HepG2 (cell line): ENCODE results near the gene LSM6. TPM values are rescaled to one million over a fixed set of nuclear protein-coding genes. Genes with fewer than 3 reads are reported as not detected.

Source experiments
- ATAC-seq: fragments of 200-7000 bp; cut with Tn5 transposase; 3 replicates; pipeline ENCODE4 v1.9.1; 2020; ENCODE audit warnings: mild to moderate bottlenecking, moderate library complexity
- BruUV-seq: library from RNA; stranded (reverse); fragments of 400-500 nt; replicated peaks from 2 replicates; lab custom pipeline; 2021; lab: Mats Ljungman, UMichigan
- CTCF ChIA-PET: fragments of 300-600 bp; formaldehyde crosslinking; extraction: SDS; loops from one replicate; lab custom pipeline; 2021; ENCODE audit warnings: low total read pairs, inconsistent platforms, low intra/inter-chr PET ratio; lab: Yijun Ruan, JAX
- POLR2A ChIA-PET: fragments of 350-600 bp; sonication (Branson Sonifier 250); formaldehyde crosslinking; loops from one replicate; lab custom pipeline; 2020; ENCODE audit warnings: antibody characterized with exemption, inconsistent platforms; lab: Yijun Ruan, JAX
- DNase-seq: peaks from one replicate; pipeline ENCODE4 v3.0.0-alpha.2; 2015; ENCODE audit warnings: low spot score
- FAIRE-seq: peaks from 3 replicates; lab custom pipeline; 2011; peaks lifted over from hg19 to GRCh38; lab: Jason Lieb, UNC
- H2AFZ ChIP-seq: one replicate; pipeline ENCODE4 v1.6.1; 2011; ENCODE audit warnings: low read length, inconsistent platforms
- H3K27ac ChIP-seq: fragments of 300-600 bp; 3 replicates; pipeline ENCODE4 v1.8.0; 2011; ENCODE audit warnings: mixed run types, mild to moderate bottlenecking, mixed read lengths, low read length, inconsistent platforms; ENCODE audit not compliant: insufficient read depth; ENCODE audit errors: extremely low read length
- H3K27me3 ChIP-seq, 2 experiments: fragments of 200-600 bp in 1 of 2; 2 replicates in 1 of 2; 3 replicates in 1 of 2; pipeline versions ENCODE4 v1.6.0 to v1.8.0; 2011; ENCODE audit warnings: low read length in 2 of 2, mild to moderate bottlenecking in 2 of 2, moderate library complexity in 2 of 2, inconsistent platforms in 1 of 2; ENCODE audit not compliant: insufficient read depth in 2 of 2, control insufficient read depth in 1 of 2
- H3K36me3 ChIP-seq, 2 experiments: fragments of 200-600 bp in 1 of 2; replicated peaks in 1 of 2; 2 replicates in 1 of 2; 3 replicates in 1 of 2; pipeline versions ENCODE4 v1.5.1 to v1.8.0; 2011; ENCODE audit warnings: low read length in 2 of 2, inconsistent platforms in 1 of 2; ENCODE audit not compliant: insufficient read depth in 2 of 2, control insufficient read depth in 1 of 2
- H3K4me1 ChIP-seq: 2 replicates; pipeline ENCODE4 v1.5.1; 2012; ENCODE audit warnings: low read length, inconsistent platforms; ENCODE audit not compliant: insufficient read depth
- H3K4me2 ChIP-seq: 2 replicates; pipeline ENCODE4 v1.6.0; 2011; ENCODE audit warnings: low read depth, low read length, inconsistent platforms
- H3K4me3 ChIP-seq, 3 experiments: fragments of 200-600 bp in 1 of 3; sonication (generic), shearing (Covaris generic) in 1 of 3; replicated peaks in 1 of 3; 2 replicates each; pipeline ENCODE4 v1.5.1; 2011 to 2016; ENCODE audit warnings: low read length in 3 of 3, inconsistent platforms in 2 of 3, low read depth in 2 of 3, mild to moderate bottlenecking in 2 of 3, control low read depth in 1 of 3, mixed read lengths in 1 of 3; ENCODE audit not compliant: insufficient read depth in 1 of 3
- H3K79me2 ChIP-seq: one replicate; pipeline ENCODE4 v1.6.1; 2011; ENCODE audit warnings: low read length, inconsistent platforms; ENCODE audit not compliant: insufficient read depth
- H3K9ac ChIP-seq: 2 replicates; pipeline ENCODE4 v1.6.0; 2011; ENCODE audit warnings: mild to moderate bottlenecking, low read depth, low read length, inconsistent platforms; ENCODE audit not compliant: insufficient read depth
- H3K9me3 ChIP-seq: 2 replicates; pipeline ENCODE4 v1.5.1; 2012; ENCODE audit warnings: mild to moderate bottlenecking, low read length
- H4K20me1 ChIP-seq: 2 replicates; pipeline ENCODE4 v1.6.0; 2011; ENCODE audit warnings: inconsistent platforms, mild to moderate bottlenecking, low read length, moderate library complexity; ENCODE audit not compliant: insufficient read depth
- CEBPG ChIP-seq: IDR thresholded peaks from 2 replicates; pipeline ENCODE4 v1.6.1; 2016
- CSRNP1 ChIP-seq: sonication (generic); formaldehyde crosslinking; IDR thresholded peaks from 2 replicates; pipeline ENCODE4 v1.8.1; 2023; ENCODE audit warnings: mild to moderate bottlenecking, missing genetic modification reagents
- ERF ChIP-seq: IDR thresholded peaks from 2 replicates; pipeline ENCODE4 v1.6.1; 2018; ENCODE audit warnings: missing biosample characterization, missing genetic modification reagents
- GPN1 ChIP-seq: sonication (generic); formaldehyde crosslinking; IDR thresholded peaks from 2 replicates; pipeline ENCODE4 v1.5.1; 2020; ENCODE audit warnings: missing genetic modification reagents, borderline replicate concordance
- GTF2F1 ChIP-seq: fragments of 150-350 bp; IDR thresholded peaks from 2 replicates; pipeline ENCODE4 v1.6.1; 2014; ENCODE audit warnings: low read length
- HCFC1 ChIP-seq: fragments of 150-350 bp; IDR thresholded peaks from 2 replicates; pipeline ENCODE4 v1.6.1; 2014; ENCODE audit warnings: low read depth, low read length
- HHEX ChIP-seq: IDR thresholded peaks from 2 replicates; pipeline ENCODE4 v1.6.1; 2016; ENCODE audit warnings: control low read depth
- HIVEP1 ChIP-seq: sonication (generic); formaldehyde crosslinking; IDR thresholded peaks from 2 replicates; pipeline ENCODE4 v1.4.0; 2020; ENCODE audit warnings: mild to moderate bottlenecking, missing genetic modification reagents
- KLF12 ChIP-seq: sonication (generic); formaldehyde crosslinking; IDR thresholded peaks from 2 replicates; pipeline ENCODE4 v1.4.0; 2020; ENCODE audit warnings: missing genetic modification reagents, borderline replicate concordance
- MEF2D ChIP-seq: sonication (generic); formaldehyde crosslinking; IDR thresholded peaks from 2 replicates; pipeline ENCODE4 v1.5.1; 2020; ENCODE audit warnings: mild to moderate bottlenecking, missing genetic modification reagents
- MIXL1 ChIP-seq: IDR thresholded peaks from 2 replicates; pipeline ENCODE4 v1.6.1; 2016
- MYPOP ChIP-seq: sonication (generic); formaldehyde crosslinking; IDR thresholded peaks from 2 replicates; pipeline ENCODE4 v1.8.1; 2023; ENCODE audit warnings: mild to moderate bottlenecking, moderate library complexity, missing genetic modification reagents
- RCOR2 ChIP-seq: IDR thresholded peaks from 2 replicates; pipeline ENCODE4 v1.6.1; 2016; ENCODE audit warnings: missing biosample characterization, missing genetic modification reagents
- SRSF9 ChIP-seq: fragments of 200-400 bp; formaldehyde crosslinking; IDR thresholded peaks from 2 replicates; pipeline ENCODE4 v1.6.1; 2018; ENCODE audit warnings: borderline replicate concordance, mild to moderate bottlenecking, low read depth, low read length; ENCODE audit not compliant: insufficient read depth, poor library complexity, severe bottlenecking
- ZNF331 ChIP-seq: sonication (generic); formaldehyde crosslinking; IDR thresholded peaks from 2 replicates; pipeline ENCODE4 v1.4.0; 2020; ENCODE audit warnings: missing genetic modification reagents
- ZNF616 ChIP-seq: sonication (generic); formaldehyde crosslinking; IDR thresholded peaks from 2 replicates; pipeline ENCODE4 v1.5.0; 2020; ENCODE audit warnings: low read depth, mild to moderate bottlenecking, missing genetic modification reagents
- ZNF709 ChIP-seq: sonication (generic); formaldehyde crosslinking; IDR thresholded peaks from 2 replicates; pipeline ENCODE4 v1.5.0; 2020; ENCODE audit warnings: mild to moderate bottlenecking, missing genetic modification reagents
- WGBS: methylation state at CpG from one replicate; pipeline ENCODE4 v1.1.6; 2017; ENCODE audit warnings: low lambda C conversion rate; 5-methylcytosine and 5-hydroxymethylcytosine counted together
- in situ Hi-C: cut with HindIII; loops from 2 replicates; pipeline ENCODE4 v1.10.0; 2017; ENCODE audit warnings: low pct_unique_long_range_greater_than_20kb; ENCODE audit not compliant: extremely low pct_ligation_motif_present
- intact Hi-C: fragments of 100-400 bp; cut with micrococcal nuclease; formaldehyde crosslinking; loops from one replicate; pipeline ENCODE4 v1.10.0; 2022; ENCODE audit not compliant: unreplicated experiment
- polyA plus RNA-seq, 8 experiments: library from polyadenylated mRNA; depleted of rRNA in 3 of 8; stranded (reverse) in 7 of 8; unstranded in 1 of 8; fragments of >200 nt; fragmentation: Illumina TruSeq in 4 of 8; extraction: Trizol in 4 of 8; gene quantifications; 2 replicates each; pipeline versions ENCODE4 v1.2.1 to v1.2.3, GENCODE V29; 2011 to 2016; ENCODE audit warnings: low read depth in 4 of 8, missing spikeins in 1 of 8, mixed read lengths in 1 of 8; ENCODE audit not compliant: insufficient read depth in 1 of 8
- total RNA-seq, 5 experiments: library from RNA; depleted of rRNA; stranded (reverse); fragments of >200 nt; fragmentation: Illumina TruSeq; extraction: Trizol; gene quantifications; 2 replicates each; pipeline ENCODE4 v1.2.3, GENCODE V29; 2016; ENCODE audit warnings: low read depth in 1 of 5

The LSM6 gene
- total and polyA plus RNA-seq, 2 of the 13 experiments (the other 11 are each of a cell fraction or from before 2014, with no cell fraction given), result 14.6 to 83.3 TPM

- ATAC-seq, result no peak
- Histone ChIP-seq H3K36me3 (peaks cover 4 to 33% of the 10 kb centered on the region in 2 experiments), H3K9me3 (no peaks in the 10 kb centered on the region), H2AFZ (no peak overlapping the region), H3K9ac (no peak overlapping the region), H4K20me1 (no peaks in the 10 kb centered on the region; the same call in 1 of the 2 replicates), H3K27ac (no peak overlapping the region), H3K79me2 (no peaks in the 10 kb centered on the region), H3K4me1 (no peaks in the 10 kb centered on the region), H3K4me2 (no peak overlapping the region), H3K4me3 (no peak overlapping the region), H3K27me3 (no peaks in the 10 kb centered on the region)
- POLR2A ChIA-PET, result no interaction called here
- CTCF ChIA-PET, result no interaction called here
- TSS peak; percentile 3 for BruUV-seq
- no peak for DNase-seq
- TF ChIP-seq ZNF616 (CRISPR knock-in tag) (no peak), CSRNP1 (CRISPR knock-in tag) (no peak), GTF2F1 (no peak), GPN1 (CRISPR knock-in tag) (no peak), MIXL1 (no peak), SRSF9 (no peak), ZNF709 (CRISPR knock-in tag) (no peak), MEF2D (no peak), ZNF331 (no peak), RCOR2 (CRISPR knock-in tag) (no peak), MYPOP (CRISPR knock-in tag) (no peak), ERF (CRISPR knock-in tag) (no peak), HIVEP1 (CRISPR knock-in tag) (no peak), KLF12 (no peak), CEBPG (CRISPR knock-in tag) (no peak), HCFC1 (no peak), HHEX (CRISPR knock-in tag) (no peak)
- no peak for FAIRE-seq
- intact Hi-C loops (no loop called here), in situ Hi-C loops (no loop called here)
- 100% methylated on average over 2 of the region's 2 CpGs for WGBS
These were observed 14.9 kb downstream of the LSM6 start for GRCh38 chr4:146190456-146190855.
